Testis (tissue), 3 donors: ENCODE results near the gene SLC6A17. TPM values are rescaled to one million over a fixed set of nuclear protein-coding genes. Genes with fewer than 3 reads are reported as not detected.

Experiments
- DNase-seq: peaks from one replicate; pipeline ENCODE4 v3.0.0-alpha.2; 2019
- H3K27ac ChIP-seq, 2 donors: fragments of 200-600 bp; sonication (generic); one replicate each; pipeline ENCODE4 v1.5.1; 2019
- H3K27me3 ChIP-seq: fragments of 200-600 bp; sonication (generic); one replicate; pipeline ENCODE4 v1.5.1; 2019
- H3K36me3 ChIP-seq: fragments of 200-600 bp; sonication (generic); one replicate; pipeline ENCODE4 v1.5.1; 2017; ENCODE audit warnings: low read depth; ENCODE audit errors: missing control alignments
- H3K4me1 ChIP-seq: fragments of 200-600 bp; sonication (generic); one replicate; pipeline ENCODE4 v1.5.1; 2019
- H3K4me3 ChIP-seq, 2 donors: fragments of 200-600 bp; sonication (generic); one replicate each; pipeline ENCODE4 v1.5.1; 2017 to 2019
- H3K9me3 ChIP-seq: fragments of 200-600 bp; sonication (generic); one replicate; pipeline ENCODE4 v1.5.1; 2017
- POLR2A ChIP-seq: fragments of 450-650 bp; IDR thresholded peaks from one replicate; pipeline ENCODE4 v1.6.1; 2017; ENCODE audit warnings: antibody characterized with exemption, mild to moderate bottlenecking, moderate library complexity
- WGBS, 2 donors: methylation state at CpG; one replicate each; pipeline ENCODE4 v1.1.5; 2018; 5-methylcytosine and 5-hydroxymethylcytosine counted together
- intact Hi-C: fragments of 100-400 bp; cut with DNase I; formaldehyde crosslinking; loops from one replicate; pipeline ENCODE4 v1.15.1; 2023; ENCODE audit warnings: low total_unique reads
- polyA plus RNA-seq: library from polyadenylated mRNA; stranded (reverse); fragments of 350-450 nt; fragmentation: Illumina TruSeq; extraction: RNeasy Lipid Tissue Mini Kit (QIAGEN cat#74804); gene quantifications from one replicate; pipeline ENCODE4 v1.2.3, GENCODE V29; 2014; ENCODE audit warnings: low read depth, low replicate concordance; ENCODE audit not compliant: insufficient read depth
- total RNA-seq, 2 donors: library from RNA; depleted of rRNA; stranded (reverse); fragments of >200 nt; gene quantifications; one replicate each; pipeline ENCODE4 v1.2.3, GENCODE V29; 2016
- TF ChIP-seq, protein P1 (sequence below), 3 experiments: fragments of 450-650 bp in 2 of 3; fragments of 200-600 bp in 1 of 3; sonication (generic) in 1 of 3; IDR thresholded peaks; one replicate each; pipeline ENCODE4 v1.5.1; 2016 to 2019; ENCODE audit warnings: antibody characterized with exemption in 3 of 3, mild to moderate bottlenecking in 2 of 3, moderate library complexity in 1 of 3

Gene SLC6A17
- total and polyA plus RNA-seq, 3 donors from 2014 or later, result 3.6 to 5.3 (median 4.5) TPM

DNA sequence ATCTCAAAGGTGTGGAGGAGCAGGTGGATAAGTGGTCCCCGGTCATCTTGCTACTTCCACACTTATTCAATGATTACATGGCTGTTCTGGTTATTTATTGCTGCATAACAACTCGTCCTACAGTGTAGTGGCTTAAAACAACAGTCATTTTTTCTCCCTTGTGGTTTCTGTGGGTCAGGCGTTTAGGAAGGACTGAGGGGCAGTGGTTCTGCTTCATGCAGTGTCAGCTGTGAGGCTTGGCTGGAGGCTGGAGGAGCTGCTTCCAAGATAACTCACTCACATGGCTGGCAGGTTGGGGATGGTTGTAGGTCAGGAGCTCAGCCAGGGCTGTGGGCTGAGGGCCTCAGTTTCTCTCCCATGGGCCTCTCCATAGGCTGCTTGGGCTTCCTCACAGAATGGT lies 5.9 kb upstream of the SLC6A17 start:
- no peaks in the 10 kb centered on the region for H3K27me3 ChIP-seq

DNA sequence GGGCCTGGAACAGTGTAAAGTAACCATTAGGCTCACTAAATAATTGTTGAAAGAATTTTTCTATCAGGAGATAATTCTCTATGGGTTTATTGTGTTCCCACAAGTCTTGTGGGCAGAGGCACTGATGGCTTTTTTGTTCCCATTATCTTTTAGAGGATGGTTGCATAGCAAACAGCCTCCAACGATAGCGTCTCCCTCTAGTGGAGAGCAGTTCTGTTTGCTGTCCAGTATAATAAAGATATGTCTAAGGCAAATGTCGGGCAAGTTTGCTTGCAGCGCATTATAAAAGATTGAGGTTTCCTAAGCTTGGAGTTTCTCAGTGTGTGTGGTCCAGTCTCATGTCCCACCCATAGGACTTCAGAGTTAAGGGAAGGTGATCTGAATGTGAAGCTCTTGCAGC lies 1.3 kb upstream of the SLC6A17 start:
- Histone ChIP-seq H3K9me3 (no peaks in the 10 kb centered on the region), H3K27ac (no peak overlapping the region), H3K4me1 (no peaks in the 10 kb centered on the region), H3K27me3 (no peaks in the 10 kb centered on the region), H3K36me3 (no peaks in the 10 kb centered on the region), H3K4me3 (no peak overlapping the region)
- intact Hi-C loops, result no loop called here
- TF ChIP-seq, protein P1, sequence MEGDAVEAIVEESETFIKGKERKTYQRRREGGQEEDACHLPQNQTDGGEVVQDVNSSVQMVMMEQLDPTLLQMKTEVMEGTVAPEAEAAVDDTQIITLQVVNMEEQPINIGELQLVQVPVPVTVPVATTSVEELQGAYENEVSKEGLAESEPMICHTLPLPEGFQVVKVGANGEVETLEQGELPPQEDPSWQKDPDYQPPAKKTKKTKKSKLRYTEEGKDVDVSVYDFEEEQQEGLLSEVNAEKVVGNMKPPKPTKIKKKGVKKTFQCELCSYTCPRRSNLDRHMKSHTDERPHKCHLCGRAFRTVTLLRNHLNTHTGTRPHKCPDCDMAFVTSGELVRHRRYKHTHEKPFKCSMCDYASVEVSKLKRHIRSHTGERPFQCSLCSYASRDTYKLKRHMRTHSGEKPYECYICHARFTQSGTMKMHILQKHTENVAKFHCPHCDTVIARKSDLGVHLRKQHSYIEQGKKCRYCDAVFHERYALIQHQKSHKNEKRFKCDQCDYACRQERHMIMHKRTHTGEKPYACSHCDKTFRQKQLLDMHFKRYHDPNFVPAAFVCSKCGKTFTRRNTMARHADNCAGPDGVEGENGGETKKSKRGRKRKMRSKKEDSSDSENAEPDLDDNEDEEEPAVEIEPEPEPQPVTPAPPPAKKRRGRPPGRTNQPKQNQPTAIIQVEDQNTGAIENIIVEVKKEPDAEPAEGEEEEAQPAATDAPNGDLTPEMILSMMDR (IDR thresholded peaks at IDR 0.05), result peak in 1 of 3 experiments; percentile 9
- no peak for TF ChIP-seq POLR2A
- no peak for DNase-seq
- WGBS, 2 donors, result 41 to 49% methylated on average over 4 of the region's 4 CpGs

More for the DNA sequence above, 5.9 kb upstream of the SLC6A17 start:
- TF ChIP-seq, protein P1 (IDR thresholded peaks at IDR 0.05), result no peak
- no peak for TF ChIP-seq POLR2A
- Histone ChIP-seq H3K4me3 (no peak overlapping the region), H3K27ac (no peak overlapping the region), H3K36me3 (no peaks in the 10 kb centered on the region), H3K9me3 (no peaks in the 10 kb centered on the region), H3K4me1 (no peaks in the 10 kb centered on the region)
- intact Hi-C loops, result no loop called here
- 53 to 61% methylated on average over 3 of the region's 3 CpGs for WGBS, 2 donors
- DNase-seq, result no peak

DNA sequence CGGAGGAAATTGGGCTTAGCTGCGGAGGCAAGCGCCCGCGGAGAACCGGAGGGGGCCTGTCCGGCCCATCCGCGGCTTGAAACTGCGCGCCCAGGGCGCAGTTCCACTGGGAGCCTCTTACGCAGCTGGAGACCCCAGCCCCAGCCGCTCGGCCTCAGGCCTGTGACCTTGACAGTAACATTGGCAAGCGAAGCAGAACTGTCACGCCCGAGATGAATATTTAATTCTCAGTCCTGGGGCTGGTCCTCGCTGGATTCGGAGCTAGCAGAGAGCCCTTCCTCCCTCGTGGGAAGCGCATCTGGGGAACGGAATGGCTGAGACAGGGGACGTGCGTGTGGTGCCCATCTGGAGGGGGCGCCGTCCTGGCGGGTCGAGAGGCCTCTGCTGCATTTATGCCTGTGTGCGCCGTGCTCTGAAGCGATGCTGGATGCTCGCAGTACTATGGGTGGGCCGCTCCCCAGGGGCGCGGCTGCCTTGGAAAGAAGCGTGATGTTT lies 928 bp downstream of the SLC6A17 start:
- TF ChIP-seq, protein P1 (IDR thresholded peaks at IDR 0.05), result no peak
- no peak for TF ChIP-seq POLR2A
- no peak for DNase-seq
- Histone ChIP-seq H3K4me3 (peak overlapping the region; percentile 32 to 34), H3K27me3 (no peaks in the 10 kb centered on the region), H3K27ac (no peak overlapping the region), H3K36me3 (no peaks in the 10 kb centered on the region), H3K9me3 (no peaks in the 10 kb centered on the region), H3K4me1 (no peaks in the 10 kb centered on the region)
- intact Hi-C loops, result no loop called here
- WGBS, 2 donors, result 3 to 6% methylated on average over 16 to 36 of the region's 37 CpGs

DNA sequence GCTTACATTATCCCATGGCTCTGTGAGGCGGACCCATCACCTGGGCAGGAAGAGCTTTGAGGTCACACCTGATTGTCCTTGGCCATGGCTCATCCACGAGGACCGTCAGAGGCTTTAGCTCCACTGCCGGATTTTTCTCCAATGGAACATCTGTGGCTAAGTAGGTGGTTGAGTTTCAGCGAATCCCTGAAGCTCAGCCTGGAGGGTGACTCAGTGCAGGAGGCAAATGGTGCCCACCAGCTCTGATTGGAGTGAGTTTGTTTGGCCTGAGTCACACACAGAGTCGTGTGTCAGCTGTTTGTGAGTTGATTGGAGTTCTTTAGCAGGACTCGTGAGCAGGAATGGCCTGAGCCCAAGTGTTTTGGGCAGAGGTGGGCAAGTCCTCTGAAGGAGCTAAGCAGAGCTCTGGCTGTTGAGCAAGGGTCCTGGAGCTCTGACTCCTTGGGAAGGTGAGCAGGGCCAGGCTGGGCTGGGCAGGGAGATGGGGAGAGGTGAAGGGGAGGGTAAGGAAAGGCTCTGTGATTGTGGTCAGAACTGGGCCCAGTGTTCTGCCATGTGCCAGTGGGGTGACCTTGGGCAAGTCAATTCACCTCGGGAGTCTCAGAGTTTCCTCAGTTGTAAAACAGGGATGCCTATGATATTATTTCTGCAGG lies 2.0 kb downstream of the SLC6A17 start:
- no peak for DNase-seq
- H3K27me3 ChIP-seq, result no peaks in the 10 kb centered on the region
- 46 to 59% methylated on average over 8 of the region's 8 CpGs for WGBS, 2 donors
- no peaks in the 10 kb centered on the region for H3K36me3 ChIP-seq
- no peaks in the 10 kb centered on the region for H3K9me3 ChIP-seq
- no peaks in the 10 kb centered on the region for H3K4me1 ChIP-seq
- H3K27ac ChIP-seq, result no peak overlapping the region
- TF ChIP-seq, protein P1 (IDR thresholded peaks at IDR 0.05), result no peak
- no peak for TF ChIP-seq POLR2A
- intact Hi-C loops, result no loop called here
- H3K4me3 ChIP-seq, result no peak overlapping the region

DNA sequence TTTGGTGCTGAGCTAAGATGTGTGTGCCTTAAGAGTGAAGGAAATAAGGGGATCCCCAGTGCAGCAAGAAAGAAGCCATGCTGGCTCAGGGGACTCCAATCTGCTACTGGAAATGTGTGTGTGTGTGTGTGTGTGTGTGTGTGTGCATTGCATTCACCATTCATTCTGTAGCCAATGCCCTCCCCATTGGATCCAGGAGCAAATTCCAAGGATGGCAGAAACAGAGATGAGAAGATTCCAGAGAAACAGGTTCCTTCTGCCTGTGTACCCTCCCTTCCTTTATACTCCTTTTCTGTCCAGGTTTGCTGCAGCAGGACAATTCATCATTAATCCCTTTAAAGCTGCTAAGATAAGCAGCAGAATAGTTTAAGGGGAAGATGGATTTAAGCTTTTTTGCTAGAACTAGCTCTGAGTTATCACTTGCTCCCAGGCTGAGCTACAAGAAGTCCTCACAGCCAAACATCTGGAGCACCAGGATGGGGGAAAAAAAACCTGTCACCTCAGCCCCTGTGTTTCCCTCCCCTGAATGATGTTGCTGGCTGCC lies 3.2 kb downstream of the SLC6A17 start:
- TF ChIP-seq, protein P1 (IDR thresholded peaks at IDR 0.05), result no peak
- TF ChIP-seq POLR2A, result no peak
- no peaks in the 10 kb centered on the region for H3K9me3 ChIP-seq
- no peaks in the 10 kb centered on the region for H3K27me3 ChIP-seq
- H3K4me1 ChIP-seq, result no peaks in the 10 kb centered on the region
- H3K36me3 ChIP-seq, result no peaks in the 10 kb centered on the region
- no peak for DNase-seq
- intact Hi-C loops, result no loop called here
- H3K4me3 ChIP-seq, result no peak overlapping the region
- H3K27ac ChIP-seq, result no peak overlapping the region
